Measurements from ENCODE around the gene AHSG.
"Not testable (repeated sequence)": the region's sequence is repeated elsewhere in the genome, so short reads cannot be mapped to it uniquely, and the experiment has no call there.

The AHSG gene, protein sequence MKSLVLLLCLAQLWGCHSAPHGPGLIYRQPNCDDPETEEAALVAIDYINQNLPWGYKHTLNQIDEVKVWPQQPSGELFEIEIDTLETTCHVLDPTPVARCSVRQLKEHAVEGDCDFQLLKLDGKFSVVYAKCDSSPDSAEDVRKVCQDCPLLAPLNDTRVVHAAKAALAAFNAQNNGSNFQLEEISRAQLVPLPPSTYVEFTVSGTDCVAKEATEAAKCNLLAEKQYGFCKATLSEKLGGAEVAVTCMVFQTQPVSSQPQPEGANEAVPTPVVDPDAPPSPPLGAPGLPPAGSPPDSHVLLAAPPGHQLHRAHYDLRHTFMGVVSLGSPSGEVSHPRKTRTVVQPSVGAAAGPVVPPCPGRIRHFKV

GRCh38 chr3:186612721-186613636, at the start of gene AHSG:
Gene AHSG (plus strand): TSS chr3:186613060. CDS start chr3:186613142, 82 bp downstream.
- no peak for DNase-seq

DNA sequence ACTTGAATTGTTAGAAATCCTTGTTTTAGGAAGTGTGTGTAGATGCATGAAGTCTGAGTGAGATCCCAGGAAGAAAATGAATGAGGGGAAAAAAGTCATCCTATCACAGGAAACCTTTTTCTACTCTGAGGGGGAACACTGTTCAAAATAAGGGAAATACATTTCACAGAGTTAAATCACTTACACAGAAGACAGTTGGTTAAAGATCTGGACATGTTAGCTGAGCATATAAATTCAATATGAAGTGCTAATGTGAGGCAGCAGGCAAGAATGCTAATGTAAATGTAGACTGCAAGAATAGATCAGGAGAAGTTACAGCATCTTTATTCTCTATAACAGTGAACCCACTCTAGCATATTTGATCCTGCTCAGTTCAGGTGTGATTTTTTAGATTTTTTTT, 48.3 kb upstream of the AHSG start:
- no peak for DNase-seq

DNA sequence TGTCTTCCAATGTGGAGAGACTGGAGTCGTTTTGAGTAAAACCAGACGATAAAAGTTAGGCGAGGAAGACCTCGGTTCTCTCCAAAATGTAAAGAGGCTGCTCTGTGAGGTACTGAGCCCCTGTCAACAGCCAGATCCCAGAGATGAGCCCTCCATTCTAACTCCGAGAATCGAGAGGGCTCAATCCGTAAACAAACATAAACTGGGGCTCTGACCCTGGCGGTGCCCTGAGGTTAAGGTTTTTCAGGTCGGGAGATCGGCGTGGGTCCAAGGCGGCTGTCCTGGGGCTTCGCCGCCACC, 46.1 kb upstream of the AHSG start:
- no peak for DNase-seq

GRCh38 chr3:186567072-186567921, 45.6 kb upstream of the AHSG start, which contains the start of gene TBCCD1:
Gene TBCCD1 (minus strand): TSS chr3:186567339. CDS start chr3:186564329, 3,010 bp downstream.
- DNase-seq, result peak; percentile 94 to 97

GRCh38 chr3:186569361-186569760, 43.5 kb upstream of the AHSG start:
- not testable (repeated sequence) for DNase-seq

DNA sequence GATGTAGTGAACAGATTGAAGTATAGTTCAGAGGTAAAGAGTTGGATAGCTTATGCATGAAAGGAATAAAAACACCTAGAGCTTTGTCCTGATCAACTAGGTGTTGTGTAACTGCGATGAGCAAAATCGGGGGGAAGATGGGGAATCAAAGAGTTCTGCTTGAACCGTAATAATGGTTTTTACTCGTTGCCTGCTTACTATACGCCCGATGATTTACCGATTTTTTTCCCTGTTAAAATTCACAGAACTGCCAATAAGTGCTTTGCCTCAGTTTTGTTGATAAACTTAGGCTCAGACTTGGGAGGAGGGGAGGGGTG, 43.1 kb upstream of the AHSG start:
- no peak for DNase-seq

GRCh38 chr3:186570096-186570940, 42.5 kb upstream of the AHSG start, which contains the start of gene DNAJB11:
Gene DNAJB11 (plus strand): TSS chr3:186570720. CDS start chr3:186570898, 178 bp downstream.
- DNase-seq, result peak; percentile 97

DNA sequence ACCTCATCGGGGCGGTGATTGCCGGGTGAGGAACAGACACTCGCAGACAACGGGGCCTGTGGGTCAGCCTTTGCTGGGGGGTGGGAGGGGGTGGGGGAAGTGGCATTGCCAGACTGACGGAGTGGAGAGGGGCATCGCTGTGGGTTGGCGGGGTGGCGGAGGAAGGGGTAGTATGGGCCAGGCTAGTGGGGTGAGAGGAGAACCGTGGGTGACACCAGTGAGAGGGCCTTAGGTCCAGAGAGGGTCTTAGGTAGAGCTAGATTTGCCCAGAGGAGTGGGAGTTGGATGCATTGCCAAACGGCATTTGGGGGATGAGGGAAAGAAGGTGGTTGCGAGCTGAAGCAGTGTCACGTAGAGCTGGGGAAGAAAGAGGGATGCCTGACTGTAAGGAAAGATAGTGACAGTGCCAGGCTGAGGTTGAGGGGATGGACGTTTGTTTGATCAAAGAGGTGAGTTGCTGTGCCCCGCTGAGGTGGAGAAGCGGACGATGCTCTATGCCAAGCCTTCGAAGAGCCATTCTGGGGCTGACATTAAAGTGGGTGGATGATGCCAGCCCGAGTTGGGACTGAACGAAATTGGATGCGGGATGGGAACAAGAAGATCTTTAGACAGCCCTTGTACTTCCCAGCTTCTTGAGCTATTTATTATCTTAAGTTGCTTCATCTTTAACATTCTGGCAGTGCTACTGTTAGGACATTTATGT, 41.8 kb upstream of the AHSG start:
- DNase-seq, result no peak

- DNase-seq, result no peak
These were observed 41.2 kb upstream of the AHSG start for GRCh38 chr3:186571644-186572013.

GRCh38 chr3:186577521-186577920, 35.3 kb upstream of the AHSG start:
- no peak for DNase-seq

DNA sequence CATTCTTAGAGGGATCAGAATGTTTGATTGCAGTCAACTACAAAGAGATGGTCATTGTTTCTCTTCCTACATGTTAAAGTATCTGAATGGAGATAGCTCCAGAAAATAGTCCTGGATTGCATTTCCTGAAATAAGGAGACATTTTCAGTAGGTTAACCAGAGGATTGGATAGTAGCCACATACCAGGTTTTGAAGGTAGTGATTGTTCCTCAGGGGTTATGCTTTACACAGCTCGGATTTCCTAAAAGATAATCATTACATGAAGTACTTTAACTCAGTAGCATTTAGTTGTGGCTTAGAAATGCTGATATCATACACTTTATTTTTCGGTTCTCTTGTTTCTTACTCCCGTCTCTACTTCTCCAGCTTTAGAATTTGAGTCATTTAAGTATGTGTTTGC, 32.1 kb upstream of the AHSG start:
- DNase-seq, result no peak

GRCh38 chr3:186582541-186582940, 30.3 kb upstream of the AHSG start:
- no peak for DNase-seq

DNA sequence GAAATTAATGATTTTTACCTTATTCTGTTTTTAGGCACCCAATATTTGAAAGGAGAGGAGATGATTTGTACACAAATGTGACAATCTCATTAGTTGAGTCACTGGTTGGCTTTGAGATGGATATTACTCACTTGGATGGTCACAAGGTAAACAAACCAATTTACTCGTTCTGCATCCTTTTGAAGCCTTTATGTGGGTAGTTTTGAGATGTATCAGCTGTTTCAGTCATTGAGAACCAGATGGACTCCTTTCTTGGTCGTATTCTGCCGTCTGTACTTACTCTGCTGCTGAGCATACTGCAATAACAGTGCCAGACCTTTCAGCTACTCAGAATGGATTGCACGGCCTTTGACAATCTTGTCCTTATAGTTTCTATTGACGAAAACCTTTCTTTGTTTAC, 29.0 kb upstream of the AHSG start:
- DNase-seq, result no peak

DNA sequence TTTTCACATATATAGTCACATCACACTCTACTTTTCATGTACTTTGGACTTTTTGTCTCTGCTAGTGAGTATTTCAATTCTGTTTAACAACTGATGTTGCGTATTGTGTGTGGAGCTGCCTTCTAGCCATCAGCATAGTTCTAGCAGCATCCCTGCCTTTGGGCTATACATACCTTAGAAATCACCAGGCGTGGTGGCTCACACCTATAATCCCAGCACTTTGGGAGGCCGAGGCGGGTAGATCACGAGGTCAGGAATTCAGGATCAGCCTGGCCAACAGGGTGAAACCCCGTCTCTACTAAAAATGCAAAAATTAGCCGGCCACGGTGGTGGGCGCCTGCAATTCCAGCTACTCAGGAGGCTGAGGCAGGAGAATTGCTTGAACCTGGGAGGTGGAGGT, 26.6 kb upstream of the AHSG start:
- not testable (repeated sequence) for DNase-seq

DNA sequence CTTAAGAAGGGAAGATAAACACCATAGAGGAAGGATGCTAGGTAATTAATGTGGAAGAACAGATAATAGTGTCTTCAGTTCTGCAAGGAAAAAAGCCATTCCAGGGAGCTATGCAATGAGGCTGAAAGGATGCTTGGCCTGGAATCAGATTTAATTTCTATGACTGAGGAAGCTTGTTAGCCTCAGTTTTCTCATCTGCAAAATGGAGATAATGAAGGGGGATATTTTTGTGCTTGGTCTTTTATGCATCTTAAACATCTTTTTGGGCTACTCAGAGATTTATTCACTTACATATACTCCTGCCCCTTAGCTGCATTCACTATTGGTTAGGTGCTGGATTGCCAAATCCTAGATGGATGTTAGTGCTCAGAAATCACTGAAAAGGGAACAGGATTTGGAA, 25.7 kb upstream of the AHSG start:
- no peak for DNase-seq

- DNase-seq, result no peak
These were observed 24.2 kb upstream of the AHSG start for GRCh38 chr3:186588632-186589031.

- no peak for DNase-seq
These were observed 23.7 kb upstream of the AHSG start for GRCh38 chr3:186589121-186589520.

GRCh38 chr3:186589856-186590579, 22.8 kb upstream of the AHSG start:
- no peak for DNase-seq

GRCh38 chr3:186590580-186591295, 22.1 kb upstream of the AHSG start:
- no peak for DNase-seq

GRCh38 chr3:186592682-186593081, 20.2 kb upstream of the AHSG start:
- no peak for DNase-seq
